SK-N-SH (cell line): ENCODE results near the gene MNT. TPM values are rescaled to one million over a fixed set of nuclear protein-coding genes. Genes with fewer than 3 reads are reported as not detected.

Experiments used
- CTCF ChIA-PET: fragments of 300-600, 350-600 bp; formaldehyde crosslinking; extraction: SDS; loops from one replicate; lab custom pipeline; 2021; lab: Yijun Ruan, JAX
- POLR2A ChIA-PET: fragments of 350-600 bp; sonication (Branson Sonifier 250); formaldehyde crosslinking; extraction: SDS; loops from one replicate; lab custom pipeline; 2020; ENCODE audit warnings: antibody characterized with exemption, inconsistent platforms; lab: Yijun Ruan, JAX
- DNase-seq: peaks from one replicate; pipeline ENCODE4 v3.0.0; 2012
- H2AFZ ChIP-seq: fragments of 200-600 bp; sonication (generic); 2 replicates; pipeline ENCODE4 v1.8.1; 2016; ENCODE audit warnings: antibody characterized with exemption, mild to moderate bottlenecking, low read depth
- H3F3A ChIP-seq: fragments of 200-600 bp; sonication (generic); replicated peaks from 2 replicates; pipeline ENCODE3; 2016; ENCODE audit warnings: antibody characterized with exemption, mild to moderate bottlenecking; ENCODE audit not compliant: insufficient read depth
- H3K27ac ChIP-seq, 2 experiments: fragments of 200-500 bp in 1 of 2; fragments of 200-600 bp in 1 of 2; sonication (Bioruptor generic) in 1 of 2; sonication (generic), shearing (Covaris generic) in 1 of 2; 2 replicates each; pipeline versions ENCODE4 v1.5.1 to v1.6.1; 2014 to 2016; ENCODE audit warnings: low read depth in 2 of 2, inconsistent platforms in 1 of 2, low read length in 1 of 2, mild to moderate bottlenecking in 1 of 2, mixed read lengths in 1 of 2
- H3K27me3 ChIP-seq: fragments of 200-600 bp; sonication (generic), shearing (Covaris generic); 2 replicates; pipeline ENCODE4 v1.6.1; 2016; ENCODE audit warnings: mixed run types; ENCODE audit not compliant: insufficient read depth
- H3K36me3 ChIP-seq, 2 experiments: fragments of 200-500 bp in 1 of 2; fragments of 200-600 bp in 1 of 2; sonication (Bioruptor generic) in 1 of 2; sonication (generic) in 1 of 2; replicated peaks in 1 of 2; 2 replicates each; pipeline versions ENCODE3 to v1.5.1; 2014 to 2016; ENCODE audit warnings: low read length in 1 of 2, mild to moderate bottlenecking in 1 of 2; ENCODE audit not compliant: insufficient read depth in 2 of 2, control insufficient read depth in 1 of 2
- H3K4me1 ChIP-seq, 2 experiments: fragments of 200-500 bp in 1 of 2; fragments of 200-600 bp in 1 of 2; sonication (Bioruptor generic) in 1 of 2; sonication (generic), shearing (Covaris generic) in 1 of 2; 2 replicates each; pipeline versions ENCODE4 v1.5.1 to v1.6.1; 2014 to 2016; ENCODE audit warnings: low read depth in 1 of 2, low read length in 1 of 2, mixed run types in 1 of 2; ENCODE audit not compliant: insufficient read depth in 2 of 2, control insufficient read depth in 1 of 2
- H3K4me2 ChIP-seq: fragments of 200-600 bp; sonication (generic), shearing (Covaris generic); 2 replicates; pipeline ENCODE4 v1.6.1; 2017; ENCODE audit warnings: mixed run types
- H3K4me3 ChIP-seq, 2 experiments: fragments of 200-500 bp in 1 of 2; fragments of 200-600 bp in 1 of 2; sonication (Bioruptor generic) in 1 of 2; sonication (generic), shearing (Covaris generic) in 1 of 2; 2 replicates each; pipeline versions ENCODE4 v1.5.1 to v1.8.1; 2014 to 2016; ENCODE audit warnings: low read depth in 2 of 2, inconsistent platforms in 1 of 2, low read length in 1 of 2, mild to moderate bottlenecking in 1 of 2, mixed read lengths in 1 of 2, moderate library complexity in 1 of 2
- H3K79me2 ChIP-seq: fragments of 200-600 bp; sonication (generic); 2 replicates; pipeline ENCODE4 v1.8.1; 2017; ENCODE audit warnings: mild to moderate bottlenecking; ENCODE audit not compliant: insufficient read depth
- H3K9ac ChIP-seq: fragments of 200-600 bp; sonication (generic); 2 replicates; pipeline ENCODE4 v1.6.1; 2017; ENCODE audit warnings: mixed run types
- H3K9me2 ChIP-seq: fragments of 200-600 bp; sonication (generic); 2 replicates; pipeline ENCODE4 v1.6.1; 2017; ENCODE audit warnings: mixed run types
- H3K9me3 ChIP-seq: fragments of 200-600 bp; sonication (generic); 2 replicates; pipeline ENCODE4 v1.6.1; 2017; ENCODE audit warnings: mixed run types, mild to moderate bottlenecking, moderate library complexity
- H4K20me1 ChIP-seq: fragments of 200-600 bp; sonication (generic); 2 replicates; pipeline ENCODE4 v1.6.1; 2017; ENCODE audit warnings: mild to moderate bottlenecking, mixed run types; ENCODE audit not compliant: insufficient read depth
- ELF1 ChIP-seq: IDR thresholded peaks from 2 replicates; pipeline ENCODE4 v1.4.0; 2012
- EP300 ChIP-seq, 2 experiments: IDR thresholded peaks; 2 replicates each; pipeline versions ENCODE4 v1.4.0 to v1.6.1; 2012; ENCODE audit warnings: borderline replicate concordance in 1 of 2, low read depth in 1 of 2, low read length in 1 of 2
- FOXJ3 ChIP-seq: sonication (generic); formaldehyde crosslinking; IDR thresholded peaks from 2 replicates; pipeline ENCODE4 v1.5.1; 2020; ENCODE audit warnings: mild to moderate bottlenecking, missing genetic modification reagents
- FOXM1 ChIP-seq: IDR thresholded peaks from 2 replicates; pipeline ENCODE4 v1.4.0; 2012; ENCODE audit warnings: low read depth, mild to moderate bottlenecking
- GABPA ChIP-seq: IDR thresholded peaks from 2 replicates; pipeline ENCODE4 v1.4.0; 2012; ENCODE audit warnings: low read depth, mild to moderate bottlenecking
- MXI1 ChIP-seq: IDR thresholded peaks from 2 replicates; pipeline ENCODE4 v1.6.1; 2012; ENCODE audit warnings: mild to moderate bottlenecking, low read depth, low read length, improper control_type of control experiment
- NFIC ChIP-seq: IDR thresholded peaks from 2 replicates; pipeline ENCODE4 v1.4.0; 2012; ENCODE audit warnings: borderline replicate concordance
- NRF1 ChIP-seq: IDR thresholded peaks from 2 replicates; pipeline ENCODE4 v1.6.1; 2012; ENCODE audit warnings: low read depth, mild to moderate bottlenecking, low read length
- POLR2AphosphoS5 ChIP-seq: IDR thresholded peaks from 2 replicates; pipeline ENCODE4 v1.6.1; 2012; ENCODE audit warnings: low read depth, low read length
- RXRA ChIP-seq: IDR thresholded peaks from 2 replicates; pipeline ENCODE4 v1.4.0; 2012; ENCODE audit warnings: low read depth, mild to moderate bottlenecking, borderline replicate concordance
- SMC3 ChIP-seq: IDR thresholded peaks from 2 replicates; pipeline ENCODE4 v1.6.1; 2012; ENCODE audit warnings: low read depth, low read length, improper control_type of control experiment
- TAF1 ChIP-seq: IDR thresholded peaks from 2 replicates; pipeline ENCODE4 v1.6.1; 2012; ENCODE audit warnings: low read depth, mild to moderate bottlenecking, low read length, moderate library complexity, borderline replicate concordance
- TCF12 ChIP-seq: IDR thresholded peaks from 2 replicates; pipeline ENCODE4 v1.4.0; 2012
- WGBS: methylation state at CpG from one replicate; pipeline ENCODE4 v1.1.6; 2017; ENCODE audit warnings: low lambda C conversion rate; 5-methylcytosine and 5-hydroxymethylcytosine counted together
- polyA plus RNA-seq, 3 experiments: library from polyadenylated mRNA; depleted of rRNA; stranded (reverse); fragments of >200 nt; gene quantifications; 2 replicates each; pipeline ENCODE4 v1.2.3, GENCODE V29; 2012
- TF ChIP-seq, protein P1 (sequence below): IDR thresholded peaks from 2 replicates; pipeline ENCODE4 v1.4.0; 2012; ENCODE audit warnings: low read depth, borderline replicate concordance
- TF ChIP-seq, protein P2 (sequence below): IDR thresholded peaks from 2 replicates; pipeline ENCODE4; 2012
- TF ChIP-seq, protein P3 (sequence below): IDR thresholded peaks from 2 replicates; pipeline ENCODE4 v1.4.0; 2012; ENCODE audit warnings: low read depth

The MNT gene
- polyA plus RNA-seq, 1 of the 3 experiments (the other 2 are of a cell fraction) = 7.1 TPM

DNA sequence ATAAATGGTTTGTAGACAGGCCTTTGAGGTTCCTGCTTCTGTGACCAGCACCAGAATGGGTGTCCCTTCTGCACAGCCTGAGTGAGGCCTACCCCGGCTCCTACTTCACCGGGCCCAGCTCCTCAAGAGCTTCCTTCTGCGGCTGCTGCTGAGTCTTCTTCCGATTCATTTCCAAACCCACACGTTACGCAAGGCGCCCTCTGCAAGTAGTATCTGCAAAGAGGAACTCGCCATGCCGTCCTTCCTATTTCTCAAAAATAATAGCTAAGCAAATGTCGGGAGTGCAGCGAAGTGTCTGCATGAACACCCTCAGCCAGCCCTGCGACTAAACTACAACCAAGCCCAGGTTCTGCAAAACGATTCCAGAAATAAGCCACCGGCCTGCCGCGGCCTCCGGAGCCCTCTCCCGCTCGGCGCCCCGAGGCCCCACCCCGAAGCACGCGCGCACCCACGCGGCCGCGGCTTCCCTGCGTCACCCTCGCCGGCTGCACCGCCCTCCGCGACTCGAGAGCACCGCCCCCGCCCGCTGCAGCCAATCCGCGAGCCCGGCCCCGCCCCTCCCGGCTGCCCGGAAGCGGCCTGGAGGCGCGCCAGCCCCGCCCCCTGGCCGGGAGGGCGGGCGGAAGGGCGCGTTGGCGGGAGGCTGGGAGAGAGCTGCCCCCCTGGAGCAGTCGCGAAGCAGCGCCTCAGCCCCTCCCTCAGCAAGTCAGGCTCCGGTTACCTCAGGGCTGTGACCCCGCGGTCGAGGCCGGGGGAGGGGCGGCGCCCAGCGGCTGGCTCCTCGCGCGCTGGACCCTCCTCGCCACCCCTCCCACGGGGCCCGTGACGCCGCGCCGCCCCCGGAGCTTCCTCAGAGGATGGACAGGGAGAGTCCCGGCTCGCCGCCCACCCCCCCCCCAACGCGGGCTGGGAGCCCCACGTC, 8.3 kb downstream of the MNT start:
- peaks cover 6 to 7% of the 10 kb centered on the region in 2 experiments for H3K36me3 ChIP-seq
- peak; percentile 97 for DNase-seq
- no peaks in the 10 kb centered on the region for H3K9me2 ChIP-seq
- H4K20me1 ChIP-seq = peaks cover 27% of the 10 kb centered on the region; the same call in 1 of the 2 replicates
- 9% methylated on average over 15 of the region's 83 CpGs for WGBS
- peak overlapping the region; percentile 98 for H3K4me2 ChIP-seq
- H3K27ac ChIP-seq = peak overlapping the region; percentile 98 to 99
- H3K9me3 ChIP-seq = no peaks in the 10 kb centered on the region
- ChIA-PET POLR2A (interaction anchor here (1.0 to 2.6 kb wide), 6 partner anchors 9 to 56 kb away, joined by 3 to 26 read pairs (median 6); partner anchors contain the start of genes MNT and TSR1), CTCF (interaction anchor here (0.7 to 6.2 kb wide), 7 partner anchors 9 to 56 kb away, joined by 3 to 62 read pairs (median 9); partner anchors contain the start of gene TSR1)
- peak overlapping the region; percentile 20; the same call in 1 of the 2 replicates for H2AFZ ChIP-seq
- H3K9ac ChIP-seq = peak overlapping the region; percentile 100
- H3K4me1 ChIP-seq = peaks cover 26 to 45% of the 10 kb centered on the region in 2 experiments; a peak in 3 of 4 replicates
- H3K4me3 ChIP-seq = peak overlapping the region; percentile 66 to 79
- H3K27me3 ChIP-seq = no peaks in the 10 kb centered on the region
- TF ChIP-seq NFIC = peak; percentile 82
- TF ChIP-seq RXRA = peak; percentile 98; the same call in 1 of the 2 replicates
- TF ChIP-seq, protein P1, sequence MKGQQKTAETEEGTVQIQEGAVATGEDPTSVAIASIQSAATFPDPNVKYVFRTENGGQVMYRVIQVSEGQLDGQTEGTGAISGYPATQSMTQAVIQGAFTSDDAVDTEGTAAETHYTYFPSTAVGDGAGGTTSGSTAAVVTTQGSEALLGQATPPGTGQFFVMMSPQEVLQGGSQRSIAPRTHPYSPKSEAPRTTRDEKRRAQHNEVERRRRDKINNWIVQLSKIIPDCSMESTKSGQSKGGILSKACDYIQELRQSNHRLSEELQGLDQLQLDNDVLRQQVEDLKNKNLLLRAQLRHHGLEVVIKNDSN = 0 out of 2 replicates have a peak, but pooled peaks have one; percentile 17
- peak; percentile 43; the same call in 1 of the 2 replicates for TF ChIP-seq ELF1
- TF ChIP-seq TCF12 = peak; percentile 3; the same call in 1 of the 2 replicates
- no peak for TF ChIP-seq EP300 (IDR thresholded peaks at IDR 0.05; ENCODE audit: borderline replicate concordance in 1 of 2, low read depth in 1 of 2, low read length in 1 of 2)
- no peak for TF ChIP-seq FOXJ3 (CRISPR knock-in tag)
- peak; percentile 40; the same call in 1 of the 2 replicates for TF ChIP-seq NRF1
- TF ChIP-seq POLR2AphosphoS5 = no peak
- no peak for TF ChIP-seq FOXM1
- TF ChIP-seq GABPA = no peak
- TF ChIP-seq MXI1 = peak; percentile 92
- TF ChIP-seq TAF1 = no peak
- TF ChIP-seq, protein P2, sequence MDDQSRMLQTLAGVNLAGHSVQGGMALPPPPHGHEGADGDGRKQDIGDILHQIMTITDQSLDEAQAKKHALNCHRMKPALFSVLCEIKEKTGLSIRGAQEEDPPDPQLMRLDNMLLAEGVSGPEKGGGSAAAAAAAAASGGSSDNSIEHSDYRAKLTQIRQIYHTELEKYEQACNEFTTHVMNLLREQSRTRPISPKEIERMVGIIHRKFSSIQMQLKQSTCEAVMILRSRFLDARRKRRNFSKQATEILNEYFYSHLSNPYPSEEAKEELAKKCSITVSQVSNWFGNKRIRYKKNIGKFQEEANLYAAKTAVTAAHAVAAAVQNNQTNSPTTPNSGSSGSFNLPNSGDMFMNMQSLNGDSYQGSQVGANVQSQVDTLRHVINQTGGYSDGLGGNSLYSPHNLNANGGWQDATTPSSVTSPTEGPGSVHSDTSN = 0 out of 2 replicates have a peak, but pooled peaks have one; percentile 31
- TF ChIP-seq SMC3 = no peak
- TF ChIP-seq, protein P3, sequence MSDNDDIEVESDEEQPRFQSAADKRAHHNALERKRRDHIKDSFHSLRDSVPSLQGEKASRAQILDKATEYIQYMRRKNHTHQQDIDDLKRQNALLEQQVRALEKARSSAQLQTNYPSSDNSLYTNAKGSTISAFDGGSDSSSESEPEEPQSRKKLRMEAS = peak; percentile 93
- peaks cover 57% of the 10 kb centered on the region for H3K79me2 ChIP-seq
- H3F3A ChIP-seq = peaks cover 11% of the 10 kb centered on the region
